Liver (tissue), 3 donors: ENCODE results near the gene TTC34.

Source experiments
- FOXA1 ChIP-seq: IDR thresholded peaks from 2 replicates; pipeline ENCODE4 v1.6.1; 2016; ENCODE audit warnings: antibody characterized with exemption
- RAD21 ChIP-seq, 2 donors: IDR thresholded peaks; 2 replicates each; pipeline ENCODE4 v1.6.1; 2016; ENCODE audit warnings: antibody characterized with exemption in 2 of 2, mild to moderate bottlenecking in 2 of 2
- TAF1 ChIP-seq: conservative IDR thresholded peaks from 2 replicates; pipeline ENCODE4 v1.6.1; 2016; ENCODE audit warnings: antibody characterized with exemption, mild to moderate bottlenecking
- YY1 ChIP-seq: IDR thresholded peaks from 2 replicates; pipeline ENCODE4 v1.6.1; 2016; ENCODE audit warnings: antibody characterized with exemption, mild to moderate bottlenecking
- TF ChIP-seq, protein P1 (sequence below): IDR thresholded peaks from 2 replicates; pipeline ENCODE4 v1.6.1; 2016; ENCODE audit warnings: antibody characterized with exemption
- TF ChIP-seq, protein P2 (sequence below): fragments of 150-350 bp; IDR thresholded peaks from 2 replicates; pipeline ENCODE4 v1.5.1; 2017; ENCODE audit warnings: improper control_type of control experiment, low read depth, low read length; ENCODE audit not compliant: missing input control
- TF ChIP-seq, protein P3 (sequence below): IDR thresholded peaks from 2 replicates; pipeline ENCODE4 v1.6.1; 2016; ENCODE audit warnings: antibody characterized with exemption, mild to moderate bottlenecking
- TF ChIP-seq, protein P4 (sequence below): IDR thresholded peaks from 2 replicates; pipeline ENCODE4 v1.6.1; 2016; ENCODE audit warnings: antibody characterized with exemption
- donor health status: healthy.
- donor health status: healthy.

DNA sequence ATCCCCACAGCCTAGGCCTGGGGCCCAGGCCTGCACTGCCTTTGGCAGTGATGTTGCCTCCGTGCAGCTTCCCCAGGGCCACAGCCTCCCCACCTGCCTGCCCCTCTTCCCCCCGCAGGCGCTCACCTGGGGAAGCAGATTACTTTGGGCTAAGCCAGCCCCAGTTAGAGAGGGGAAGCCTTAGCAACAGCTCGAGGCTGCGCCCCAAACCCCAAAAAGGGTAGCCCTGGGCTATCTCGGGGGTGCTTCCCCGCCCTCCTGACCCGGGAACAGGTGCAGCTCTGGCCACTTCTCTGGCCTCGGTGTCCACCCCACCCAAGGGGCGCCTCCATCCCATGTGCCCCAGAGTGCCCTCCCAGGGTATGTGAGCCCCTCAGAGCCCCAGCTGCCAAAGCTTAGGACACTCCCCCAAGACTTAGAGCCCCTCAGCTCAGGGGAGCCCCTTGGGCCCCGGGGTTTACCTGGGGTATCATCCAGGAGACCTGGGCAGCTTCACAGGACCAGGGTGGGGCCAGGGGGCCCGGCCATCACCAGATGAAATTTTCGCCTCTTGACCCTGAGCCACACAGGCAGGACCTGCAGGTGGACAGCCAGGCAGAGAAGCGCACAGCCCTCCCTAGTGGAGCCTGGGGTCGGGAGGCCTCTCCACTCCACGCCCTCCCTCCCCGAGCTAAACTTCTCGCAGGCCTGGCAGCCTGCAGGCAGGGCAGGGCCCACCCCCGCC lies 3.3 kb upstream of the TTC34 start:
- TF ChIP-seq, protein P1, sequence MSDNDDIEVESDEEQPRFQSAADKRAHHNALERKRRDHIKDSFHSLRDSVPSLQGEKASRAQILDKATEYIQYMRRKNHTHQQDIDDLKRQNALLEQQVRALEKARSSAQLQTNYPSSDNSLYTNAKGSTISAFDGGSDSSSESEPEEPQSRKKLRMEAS = no peak
- TF ChIP-seq, protein P2, sequence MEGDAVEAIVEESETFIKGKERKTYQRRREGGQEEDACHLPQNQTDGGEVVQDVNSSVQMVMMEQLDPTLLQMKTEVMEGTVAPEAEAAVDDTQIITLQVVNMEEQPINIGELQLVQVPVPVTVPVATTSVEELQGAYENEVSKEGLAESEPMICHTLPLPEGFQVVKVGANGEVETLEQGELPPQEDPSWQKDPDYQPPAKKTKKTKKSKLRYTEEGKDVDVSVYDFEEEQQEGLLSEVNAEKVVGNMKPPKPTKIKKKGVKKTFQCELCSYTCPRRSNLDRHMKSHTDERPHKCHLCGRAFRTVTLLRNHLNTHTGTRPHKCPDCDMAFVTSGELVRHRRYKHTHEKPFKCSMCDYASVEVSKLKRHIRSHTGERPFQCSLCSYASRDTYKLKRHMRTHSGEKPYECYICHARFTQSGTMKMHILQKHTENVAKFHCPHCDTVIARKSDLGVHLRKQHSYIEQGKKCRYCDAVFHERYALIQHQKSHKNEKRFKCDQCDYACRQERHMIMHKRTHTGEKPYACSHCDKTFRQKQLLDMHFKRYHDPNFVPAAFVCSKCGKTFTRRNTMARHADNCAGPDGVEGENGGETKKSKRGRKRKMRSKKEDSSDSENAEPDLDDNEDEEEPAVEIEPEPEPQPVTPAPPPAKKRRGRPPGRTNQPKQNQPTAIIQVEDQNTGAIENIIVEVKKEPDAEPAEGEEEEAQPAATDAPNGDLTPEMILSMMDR = no peak
- no peak for TF ChIP-seq TAF1
- TF ChIP-seq, protein P3, sequence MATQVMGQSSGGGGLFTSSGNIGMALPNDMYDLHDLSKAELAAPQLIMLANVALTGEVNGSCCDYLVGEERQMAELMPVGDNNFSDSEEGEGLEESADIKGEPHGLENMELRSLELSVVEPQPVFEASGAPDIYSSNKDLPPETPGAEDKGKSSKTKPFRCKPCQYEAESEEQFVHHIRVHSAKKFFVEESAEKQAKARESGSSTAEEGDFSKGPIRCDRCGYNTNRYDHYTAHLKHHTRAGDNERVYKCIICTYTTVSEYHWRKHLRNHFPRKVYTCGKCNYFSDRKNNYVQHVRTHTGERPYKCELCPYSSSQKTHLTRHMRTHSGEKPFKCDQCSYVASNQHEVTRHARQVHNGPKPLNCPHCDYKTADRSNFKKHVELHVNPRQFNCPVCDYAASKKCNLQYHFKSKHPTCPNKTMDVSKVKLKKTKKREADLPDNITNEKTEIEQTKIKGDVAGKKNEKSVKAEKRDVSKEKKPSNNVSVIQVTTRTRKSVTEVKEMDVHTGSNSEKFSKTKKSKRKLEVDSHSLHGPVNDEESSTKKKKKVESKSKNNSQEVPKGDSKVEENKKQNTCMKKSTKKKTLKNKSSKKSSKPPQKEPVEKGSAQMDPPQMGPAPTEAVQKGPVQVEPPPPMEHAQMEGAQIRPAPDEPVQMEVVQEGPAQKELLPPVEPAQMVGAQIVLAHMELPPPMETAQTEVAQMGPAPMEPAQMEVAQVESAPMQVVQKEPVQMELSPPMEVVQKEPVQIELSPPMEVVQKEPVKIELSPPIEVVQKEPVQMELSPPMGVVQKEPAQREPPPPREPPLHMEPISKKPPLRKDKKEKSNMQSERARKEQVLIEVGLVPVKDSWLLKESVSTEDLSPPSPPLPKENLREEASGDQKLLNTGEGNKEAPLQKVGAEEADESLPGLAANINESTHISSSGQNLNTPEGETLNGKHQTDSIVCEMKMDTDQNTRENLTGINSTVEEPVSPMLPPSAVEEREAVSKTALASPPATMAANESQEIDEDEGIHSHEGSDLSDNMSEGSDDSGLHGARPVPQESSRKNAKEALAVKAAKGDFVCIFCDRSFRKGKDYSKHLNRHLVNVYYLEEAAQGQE = no peak
- TF ChIP-seq RAD21 (IDR thresholded peaks at IDR 0.05) = no peak
- no peak for TF ChIP-seq YY1
- TF ChIP-seq, protein P4, sequence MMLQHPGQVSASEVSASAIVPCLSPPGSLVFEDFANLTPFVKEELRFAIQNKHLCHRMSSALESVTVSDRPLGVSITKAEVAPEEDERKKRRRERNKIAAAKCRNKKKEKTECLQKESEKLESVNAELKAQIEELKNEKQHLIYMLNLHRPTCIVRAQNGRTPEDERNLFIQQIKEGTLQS = no peak
- TF ChIP-seq FOXA1 = no peak
